Fibroblast of the aortic adventitia (primary cell): ENCODE data around the gene ACTL6B. TPM values are rescaled to one million over a fixed set of nuclear protein-coding genes. Genes with fewer than 3 reads are reported as not detected.

Experiments
- DNase-seq: peaks from one replicate; pipeline ENCODE4 v3.0.0-alpha.2; 2010; ENCODE audit warnings: low read depth
- H3K4me3 ChIP-seq: 2 replicates; pipeline ENCODE4 v1.5.1; 2011; ENCODE audit warnings: low read depth, mild to moderate bottlenecking, control low read depth, low read length, moderate library complexity
- CTCF ChIP-seq: IDR thresholded peaks from 2 replicates; pipeline ENCODE4 v1.5.1; 2011; ENCODE audit warnings: mild to moderate bottlenecking, low read length, control low read depth, inconsistent platforms; ENCODE audit not compliant: insufficient read depth
- total RNA-seq: library from RNA; depleted of rRNA; stranded (reverse); fragments of >200 nt; gene quantifications from 2 replicates; pipeline ENCODE4 v1.2.3, GENCODE V29; 2012; ENCODE audit warnings: low replicate concordance

The ACTL6B gene
- total RNA-seq, 1 donor, result not detected

DNA sequence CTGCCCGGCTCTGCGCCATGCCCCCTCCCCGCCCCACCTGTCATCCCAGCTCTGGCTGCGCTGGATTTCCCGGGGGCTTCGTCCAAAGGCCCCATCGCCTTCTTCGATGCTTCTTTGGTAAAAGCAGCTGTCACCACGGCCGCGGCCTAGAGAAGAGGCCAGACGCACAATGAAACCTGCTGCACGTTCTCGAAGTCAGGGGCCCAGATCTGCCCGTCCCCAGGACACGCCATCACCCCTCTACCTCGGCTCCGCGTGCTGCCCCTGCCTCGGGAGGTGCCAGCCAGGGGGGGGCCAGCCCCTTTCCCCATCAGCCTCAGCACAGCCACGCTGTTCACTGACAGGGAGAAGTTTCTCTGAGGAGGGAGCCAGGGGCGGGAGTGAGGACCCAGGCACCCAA is 31.0 kb upstream of the ACTL6B start:
- H3K4me3 ChIP-seq, result no peak overlapping the region
- no peak for DNase-seq
- TF ChIP-seq CTCF, result no peak

DNA sequence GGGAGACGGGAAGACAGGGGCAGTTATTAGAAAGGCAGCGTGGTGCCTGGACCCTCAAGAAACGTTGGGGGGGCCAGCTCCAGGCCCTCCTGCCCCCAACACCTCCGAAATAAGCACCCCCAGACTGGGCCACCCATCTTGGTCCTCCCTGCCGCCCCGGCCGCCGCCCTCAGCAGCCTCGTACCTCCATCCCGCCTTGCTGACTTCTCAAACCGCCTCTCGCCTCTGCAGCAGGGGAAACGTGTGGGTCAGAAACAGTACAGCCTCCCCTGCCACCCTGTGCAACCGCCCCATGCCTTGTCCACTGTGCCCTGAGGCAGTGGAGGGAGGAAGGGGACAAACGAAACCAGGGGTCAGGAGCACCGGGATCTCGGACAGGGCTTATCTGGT is 30.6 kb upstream of the ACTL6B start:
- no peak overlapping the region for H3K4me3 ChIP-seq
- TF ChIP-seq CTCF, result no peak
- DNase-seq, result no peak

- H3K4me3 ChIP-seq, result no peak overlapping the region
- TF ChIP-seq CTCF, result no peak
- DNase-seq, result no peak
Measured at GRCh38 chr7:100686201-100686821, 30.1 kb upstream of the ACTL6B start.

- no peak for DNase-seq
- no peak overlapping the region for H3K4me3 ChIP-seq
- no peak for TF ChIP-seq CTCF
Measured at GRCh38 chr7:100685631-100686145, 29.4 kb upstream of the ACTL6B start.

DNA sequence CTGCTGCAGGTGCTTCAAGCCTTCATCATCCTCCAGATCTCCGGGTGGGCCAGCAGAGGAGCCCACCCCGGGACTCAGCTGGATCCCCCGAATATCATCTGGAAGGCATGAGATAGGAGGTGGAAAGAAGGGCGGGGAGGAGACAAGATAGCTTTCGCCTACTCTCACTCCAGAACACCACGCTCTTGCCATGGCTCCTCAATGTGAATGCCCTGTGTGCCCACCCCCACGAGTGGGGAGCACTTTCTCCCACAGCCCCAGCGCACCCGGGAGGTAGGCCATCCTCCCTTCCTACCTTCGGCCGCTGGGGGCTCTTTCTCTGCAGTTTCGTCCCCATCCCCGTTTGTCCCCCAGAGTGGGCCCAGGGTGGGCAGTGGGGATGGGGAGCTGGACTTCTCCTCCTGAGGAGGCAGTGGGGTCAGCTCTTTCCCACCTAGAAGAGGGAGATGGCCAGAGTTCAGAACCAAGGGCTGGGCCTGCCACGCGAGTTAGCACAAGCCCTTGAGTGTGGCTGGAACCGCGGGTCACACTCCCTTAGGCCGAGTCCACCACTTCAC is 28.9 kb upstream of the ACTL6B start:
- no peak for TF ChIP-seq CTCF
- no peak overlapping the region for H3K4me3 ChIP-seq
- no peak for DNase-seq

DNA sequence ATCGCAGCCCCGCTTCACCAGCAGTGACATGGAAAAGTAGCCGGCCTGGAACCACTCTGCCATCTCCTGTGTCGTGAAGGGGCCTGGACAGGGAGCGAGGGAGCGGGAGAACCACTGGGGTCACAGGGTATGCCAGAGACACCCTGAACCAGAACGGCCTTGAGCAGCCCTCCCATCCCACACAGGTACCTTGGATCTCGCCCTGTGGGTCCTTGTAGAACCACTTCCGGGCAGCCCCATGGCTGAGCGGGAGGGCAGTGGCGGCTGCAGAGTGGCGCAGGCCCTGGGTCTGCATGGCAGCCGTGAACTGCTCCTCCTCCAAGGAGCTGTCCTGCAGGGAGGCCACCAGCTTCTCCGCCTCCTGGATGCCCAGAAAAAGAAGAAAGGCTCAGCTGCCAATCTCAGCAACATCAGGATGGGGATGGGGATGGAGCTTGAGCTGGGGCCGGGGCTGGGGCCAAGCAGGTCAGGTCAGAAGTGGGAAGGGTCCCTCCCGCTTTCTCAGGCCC is 28.3 kb upstream of the ACTL6B start:
- H3K4me3 ChIP-seq, result no peak overlapping the region
- DNase-seq, result no peak
- no peak for TF ChIP-seq CTCF
